H1 (cell line): ENCODE data around the gene OSM. TPM values are rescaled to one million over a fixed set of nuclear protein-coding genes. Genes with fewer than 3 reads are reported as not detected.

Experiments used
- CTCF ChIA-PET: fragments of 300-600 bp; sonication (Branson Sonifier 250); formaldehyde crosslinking; loops from one replicate; lab custom pipeline; 2021; ENCODE audit not compliant: partially characterized antibody; lab: Charles Lee
- POLR2A ChIA-PET: fragments of 300-600 bp; sonication (Branson Sonifier 250); formaldehyde crosslinking; loops from one replicate; lab custom pipeline; 2021; ENCODE audit warnings: inconsistent platforms; ENCODE audit not compliant: partially characterized antibody; lab: Charles Lee
- DNase-seq, 2 experiments: peaks; one replicate each; pipeline versions ENCODE4 v3.0.0 to v3.0.0-alpha.2; 2010 to 2022; ENCODE audit warnings: low spot score in 2 of 2, low read depth in 1 of 2, mixed read lengths in 1 of 2
- FAIRE-seq: peaks from 2 replicates; lab custom pipeline; 2011; peaks lifted over from hg19 to GRCh38; lab: Jason Lieb, UNC
- H2AFZ ChIP-seq: 2 replicates; pipeline ENCODE4 v1.8.1; 2012; ENCODE audit warnings: low read length, inconsistent platforms
- H2AK5ac ChIP-seq: 2 replicates; pipeline ENCODE4 v1.6.1; 2013; ENCODE audit warnings: low read depth, low read length
- H2BK120ac ChIP-seq: replicated peaks from 2 replicates; pipeline ENCODE3; 2013; ENCODE audit warnings: low read depth, low read length, inconsistent platforms
- H2BK12ac ChIP-seq: 2 replicates; pipeline ENCODE4 v1.6.1; 2013; ENCODE audit warnings: low read depth, low read length
- H2BK15ac ChIP-seq: 2 replicates; pipeline ENCODE4 v1.6.1; 2013; ENCODE audit warnings: low read length
- H2BK20ac ChIP-seq: 2 replicates; pipeline ENCODE4 v1.6.1; 2013; ENCODE audit warnings: low read length
- H2BK5ac ChIP-seq: 2 replicates; pipeline ENCODE4 v1.6.1; 2013; ENCODE audit warnings: low read depth, low read length
- H3K14ac ChIP-seq: 2 replicates; pipeline ENCODE4 v1.6.1; 2013; ENCODE audit warnings: inconsistent platforms; ENCODE audit not compliant: insufficient read length
- H3K18ac ChIP-seq: 2 replicates; pipeline ENCODE4 v1.6.1; 2013; ENCODE audit warnings: low read length; ENCODE audit errors: extremely low read depth
- H3K23ac ChIP-seq: 2 replicates; pipeline ENCODE4 v1.6.1; 2013; ENCODE audit warnings: inconsistent platforms; ENCODE audit not compliant: insufficient read length
- H3K23me2 ChIP-seq: 2 replicates; pipeline ENCODE4 v1.6.1; 2013; ENCODE audit warnings: low read depth, low read length
- H3K27ac ChIP-seq: 2 replicates; pipeline ENCODE4 v1.6.1; 2011; ENCODE audit warnings: low read depth, low read length, inconsistent platforms
- H3K27me3 ChIP-seq, 4 experiments: replicated peaks in 1 of 4; 1 replicate in 1 of 4; 2 replicates in 3 of 4; pipeline versions ENCODE4 v1.6.1 to v1.8.1; 2011 to 2013; ENCODE audit warnings: low read length in 3 of 4, mild to moderate bottlenecking in 3 of 4, inconsistent platforms in 2 of 4, mixed read lengths in 2 of 4, moderate library complexity in 1 of 4; ENCODE audit not compliant: control insufficient read depth in 3 of 4, insufficient read depth in 3 of 4; ENCODE audit errors: extremely low read depth in 1 of 4
- H3K36me3 ChIP-seq, 4 experiments: 2 replicates each; pipeline versions ENCODE4 v1.6.1 to v1.8.1; 2011 to 2013; ENCODE audit warnings: mild to moderate bottlenecking in 4 of 4, low read length in 3 of 4, moderate library complexity in 2 of 4, control low read depth in 1 of 4, inconsistent platforms in 1 of 4; ENCODE audit not compliant: insufficient read depth in 4 of 4, control insufficient read depth in 2 of 4
- H3K4ac ChIP-seq: replicated peaks from 2 replicates; pipeline ENCODE3; 2013; ENCODE audit warnings: low read length, low read depth, mixed read lengths, inconsistent platforms; ENCODE audit not compliant: insufficient read length
- H3K4me1 ChIP-seq, 4 experiments: replicated peaks in 1 of 4; 1 replicate in 1 of 4; 2 replicates in 3 of 4; pipeline versions ENCODE4 v1.6.1 to v1.8.1; 2011 to 2013; ENCODE audit warnings: low read length in 3 of 4, inconsistent platforms in 2 of 4, mixed read lengths in 1 of 4; ENCODE audit not compliant: insufficient read depth in 4 of 4, control insufficient read depth in 3 of 4
- H3K4me2 ChIP-seq, 2 experiments: 2 replicates each; pipeline versions ENCODE4 v1.6.1 to v1.8.1; 2011 to 2013; ENCODE audit warnings: low read depth in 2 of 2, low read length in 2 of 2, control low read depth in 1 of 2, inconsistent platforms in 1 of 2, mild to moderate bottlenecking in 1 of 2; ENCODE audit not compliant: insufficient read depth in 1 of 2
- H3K4me3 ChIP-seq, 4 experiments: fragments of 200-600, 300-600 bp in 1 of 4; sonication (generic), shearing (Covaris generic), sonication (Bioruptor Twin) in 1 of 4; 2 replicates each; pipeline versions ENCODE4 v1.5.1 to v1.8.1; 2011 to 2016; ENCODE audit warnings: low read length in 4 of 4, low read depth in 3 of 4, control low read depth in 2 of 4, inconsistent platforms in 2 of 4, mild to moderate bottlenecking in 2 of 4, mixed read lengths in 1 of 4, moderate library complexity in 1 of 4; ENCODE audit not compliant: insufficient read depth in 2 of 4; ENCODE audit errors: extremely low read depth in 1 of 4
- H3K56ac ChIP-seq: replicated peaks from 2 replicates; pipeline ENCODE3; 2013; ENCODE audit warnings: low read depth, mild to moderate bottlenecking, mixed read lengths, low read length, inconsistent platforms; ENCODE audit not compliant: insufficient read length
- H3K79me1 ChIP-seq: 2 replicates; pipeline ENCODE4 v1.6.1; 2013; ENCODE audit warnings: low read depth, low read length, control low read depth
- H3K79me2 ChIP-seq, 2 experiments: 2 replicates each; pipeline versions ENCODE4 v1.6.1 to v1.8.1; 2012 to 2013; ENCODE audit warnings: low read length in 2 of 2, mild to moderate bottlenecking in 2 of 2, inconsistent platforms in 1 of 2; ENCODE audit not compliant: insufficient read depth in 2 of 2, control insufficient read depth in 1 of 2
- H3K9ac ChIP-seq, 4 experiments: replicated peaks in 1 of 4; 1 replicate in 1 of 4; 2 replicates in 3 of 4; pipeline versions ENCODE4 v1.6.1 to v1.8.1; 2011 to 2013; ENCODE audit warnings: low read depth in 3 of 4, low read length in 3 of 4, control low read depth in 2 of 4, mild to moderate bottlenecking in 2 of 4, moderate library complexity in 2 of 4, inconsistent platforms in 1 of 4; ENCODE audit errors: extremely low read depth in 1 of 4
- H3K9me3 ChIP-seq, 2 experiments: 2 replicates each; pipeline versions ENCODE4 v1.6.1 to v1.8.1; 2012 to 2013; ENCODE audit warnings: mild to moderate bottlenecking in 2 of 2, moderate library complexity in 2 of 2, control low read depth in 1 of 2, inconsistent platforms in 1 of 2, low read depth in 1 of 2, low read length in 1 of 2, mixed read lengths in 1 of 2; ENCODE audit not compliant: insufficient read depth in 2 of 2
- H4K20me1 ChIP-seq, 2 experiments: replicated peaks in 1 of 2; 2 replicates each; pipeline versions ENCODE3 to v1.8.1; 2011 to 2013; ENCODE audit warnings: inconsistent platforms in 2 of 2, low read length in 2 of 2, mild to moderate bottlenecking in 1 of 2; ENCODE audit not compliant: insufficient read depth in 2 of 2, control insufficient read depth in 1 of 2
- H4K5ac ChIP-seq: 2 replicates; pipeline ENCODE4 v1.6.1; 2013; ENCODE audit warnings: low read length, low read depth, mixed read lengths, inconsistent platforms; ENCODE audit not compliant: insufficient read length
- H4K8ac ChIP-seq: 2 replicates; pipeline ENCODE4 v1.8.0; 2013; ENCODE audit warnings: mild to moderate bottlenecking, moderate library complexity, low read length, inconsistent platforms; ENCODE audit not compliant: insufficient read depth; ENCODE audit errors: extremely low read depth
- H4K91ac ChIP-seq: replicated peaks from 2 replicates; pipeline ENCODE3; 2013; ENCODE audit warnings: low read length, mixed read lengths, inconsistent platforms; ENCODE audit not compliant: insufficient read length
- CBX8 ChIP-seq: fragments of 300-800, 300-1000 bp; sonication (generic); IDR thresholded peaks from 2 replicates; pipeline ENCODE4 v1.7.1; 2016; ENCODE audit warnings: low read depth, low read length, borderline replicate concordance
- E2F6 ChIP-seq: IDR thresholded peaks from 2 replicates; pipeline ENCODE4 v1.6.1; 2012; ENCODE audit warnings: inconsistent platforms
- EZH2 ChIP-seq: fragments of 200-600 bp; sonication (generic); IDR thresholded peaks from 2 replicates; pipeline ENCODE4 v1.7.1; 2012; ENCODE audit warnings: low read depth, mild to moderate bottlenecking, moderate library complexity, low read length, inconsistent platforms; ENCODE audit not compliant: severe bottlenecking
- KDM1A ChIP-seq: fragments of 200-600, 300-600 bp; sonication (generic); IDR thresholded peaks from 2 replicates; pipeline ENCODE4 v1.7.1; 2016; ENCODE audit warnings: mild to moderate bottlenecking, low read length, borderline replicate concordance
- RAD21 ChIP-seq, 2 experiments: IDR thresholded peaks in 1 of 2; conservative IDR thresholded peaks in 1 of 2; 2 replicates each; pipeline ENCODE4 v1.6.1; 2011; ENCODE audit warnings: low read depth in 2 of 2, low read length in 2 of 2, improper control_type of control experiment in 1 of 2, inconsistent platforms in 1 of 2, mild to moderate bottlenecking in 1 of 2, moderate library complexity in 1 of 2
- TAF7 ChIP-seq: optimal IDR thresholded peaks from 2 replicates; pipeline ENCODE3; 2011; ENCODE audit warnings: low read depth, mild to moderate bottlenecking, inconsistent platforms, low read length, moderate library complexity, borderline replicate concordance
- TCF12 ChIP-seq: IDR thresholded peaks from 2 replicates; pipeline ENCODE4 v1.6.1; 2011; ENCODE audit warnings: low read depth, mild to moderate bottlenecking, low read length
- WGBS, 2 experiments: shearing (Covaris generic) in 1 of 2; methylation state at CpG; one replicate each; pipeline versions ENCODE4 v1.1.6 to v1.1.7; 2013 to 2015; ENCODE audit warnings: low lambda C conversion rate in 2 of 2, mixed read lengths in 2 of 2, inconsistent platforms in 1 of 2, low coverage in 1 of 2, missing lambda C conversion rate in 1 of 2; ENCODE audit not compliant: insufficient replicate concordance in 2 of 2, insufficient coverage in 1 of 2, insufficient read length in 1 of 2; ENCODE audit errors: extremely low coverage in 1 of 2, missing lambda C conversion rate in 1 of 2; 5-methylcytosine and 5-hydroxymethylcytosine counted together
- polyA plus RNA-seq, 7 experiments: library from polyadenylated mRNA; depleted of rRNA in 3 of 7; stranded (reverse) in 5 of 7; unstranded in 2 of 7; fragments of >200 nt in 5 of 7; fragments of 200-250 nt in 2 of 7; gene quantifications; 1 replicate in 5 of 7; 2 replicates in 1 of 7; 4 replicates in 1 of 7; pipeline versions ENCODE4 v1.2.1 to v1.2.3, GENCODE V29; 2011 to 2013; ENCODE audit warnings: missing spikeins in 2 of 7, mixed read lengths in 2 of 7
- total RNA-seq: library from RNA; stranded (reverse); fragmentation: NEBNext Ultra II Directional; extraction: Animal tissue kit (Norgen Biotek cat#: 25700); gene quantifications from 2 replicates; pipeline ENCODE4 v1.2.1, GENCODE V29; 2021
- TF ChIP-seq, protein P1 (sequence below): IDR thresholded peaks from 2 replicates; pipeline ENCODE4 v1.6.1; 2011; ENCODE audit warnings: low read length, improper control_type of control experiment

The OSM gene
- total and polyA plus RNA-seq, 2 of the 8 experiments (the other 6 are each of a cell fraction or from before 2014, with no cell fraction given), result not detected

GRCh38 chr22:30288419-30289140 lies 21.9 kb upstream of the OSM start:
- H2BK20ac ChIP-seq, result no peak overlapping the region
- no peak for FAIRE-seq
- H3K4me2 ChIP-seq, result peak overlapping the region; percentile 82 to 95
- H2BK5ac ChIP-seq, result no peak overlapping the region
- no peak overlapping the region for H4K5ac ChIP-seq
- H4K91ac ChIP-seq, result no peak overlapping the region
- peak overlapping the region; percentile 58 to 74 (median 70) for H3K4me3 ChIP-seq
- H3K23ac ChIP-seq, result no peak overlapping the region
- H3K4ac ChIP-seq, result no peak overlapping the region
- H3K27me3 ChIP-seq, result no peaks in the 10 kb centered on the region
- H2BK120ac ChIP-seq, result no peak overlapping the region
- H4K20me1 ChIP-seq, result peaks cover 0 to 4% of the 10 kb centered on the region in 2 experiments
- no peak overlapping the region for H3K56ac ChIP-seq
- H3K4me1 ChIP-seq, result peaks cover 0 to 19% (median 14%) of the 10 kb centered on the region in 4 experiments; a peak in 6 of 7 replicates
- no peak overlapping the region for H2BK15ac ChIP-seq
- no peaks in the 10 kb centered on the region for H3K9me3 ChIP-seq
- WGBS, 2 experiments, result 28% methylated on average over 25 of the region's 27 CpGs; no CpG with 5 or more reads in 1 of the 2 experiments
- H4K8ac ChIP-seq, result no peak overlapping the region
- H3K27ac ChIP-seq, result no peak overlapping the region
- H3K18ac ChIP-seq, result no peak overlapping the region
- H3K36me3 ChIP-seq, result no peaks in the 10 kb centered on the region
- no peaks in the 10 kb centered on the region for H3K79me2 ChIP-seq
- CTCF ChIA-PET, result interaction anchor here (0.6 to 9.1 kb wide), 39 partner anchors 9 to 696 kb away, joined by 3 to 203 read pairs (median 5); partner anchors contain the start of genes CCDC157, RNF215, SF3A1 and TBC1D10A
- no peak for TF ChIP-seq EZH2
- no peak for TF ChIP-seq CBX8
- no peak for TF ChIP-seq E2F6
- peak; percentile 89 for TF ChIP-seq KDM1A
- TF ChIP-seq, protein P1, sequence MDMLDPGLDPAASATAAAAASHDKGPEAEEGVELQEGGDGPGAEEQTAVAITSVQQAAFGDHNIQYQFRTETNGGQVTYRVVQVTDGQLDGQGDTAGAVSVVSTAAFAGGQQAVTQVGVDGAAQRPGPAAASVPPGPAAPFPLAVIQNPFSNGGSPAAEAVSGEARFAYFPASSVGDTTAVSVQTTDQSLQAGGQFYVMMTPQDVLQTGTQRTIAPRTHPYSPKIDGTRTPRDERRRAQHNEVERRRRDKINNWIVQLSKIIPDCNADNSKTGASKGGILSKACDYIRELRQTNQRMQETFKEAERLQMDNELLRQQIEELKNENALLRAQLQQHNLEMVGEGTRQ, result no peak
- TF ChIP-seq TCF12, result no peak
- TF ChIP-seq TAF7, result no peak
- TF ChIP-seq RAD21 (IDR thresholded peaks at IDR 0.05 in 1 of 2, conservative IDR thresholded peaks at IDR 0.05 in 1 of 2; ENCODE audit: low read depth in 2 of 2, low read length in 2 of 2), result no peak
- peak in 1 of 2 experiments; percentile 59 for DNase-seq
- POLR2A ChIA-PET, result interaction anchor here (0.7 to 3.8 kb wide), 12 partner anchors 9 to 180 kb away, joined by 3 to 17 read pairs (median 4); partner anchors contain the start of genes CCDC157, MTFP1, SF3A1 and TBC1D10A
- peaks cover 12% of the 10 kb centered on the region; the same call in 1 of the 2 replicates for H3K23me2 ChIP-seq
- H3K14ac ChIP-seq, result no peak overlapping the region
- no peak overlapping the region for H2BK12ac ChIP-seq
- H2AK5ac ChIP-seq, result no peak overlapping the region; the same call in 1 of the 2 replicates
- no peak overlapping the region for H3K9ac ChIP-seq
- no peak overlapping the region for H2AFZ ChIP-seq
- no peaks in the 10 kb centered on the region for H3K79me1 ChIP-seq
